Small intestine (tissue), 7 donors: ENCODE data around the gene TENM3. TPM values are rescaled to one million over a fixed set of nuclear protein-coding genes. Genes with fewer than 3 reads are reported as not detected.

Source experiments
- DNase-seq, 2 donors: peaks; one replicate each; pipeline versions ENCODE4 v3.0.0 to v3.0.0-alpha.2; 2013
- FAIRE-seq: peaks from 2 replicates; lab custom pipeline; 2012; peaks lifted over from hg19 to GRCh38; lab: Jason Lieb, UNC
- H3K27ac ChIP-seq, 3 donors: one replicate each; pipeline ENCODE4 v1.5.1; 2013; ENCODE audit warnings: low read length in 2 of 3, mild to moderate bottlenecking in 2 of 3, control low read depth in 1 of 3, inconsistent platforms in 1 of 3, low read depth in 1 of 3, moderate library complexity in 1 of 3
- H3K27me3 ChIP-seq, 3 donors: one replicate each; pipeline ENCODE4 v1.6.1; 2013; ENCODE audit warnings: low read length in 3 of 3, inconsistent platforms in 1 of 3; ENCODE audit not compliant: control insufficient read depth in 3 of 3, insufficient read depth in 3 of 3
- H3K36me3 ChIP-seq, 3 donors: one replicate each; pipeline ENCODE4 v1.6.1; 2013; ENCODE audit warnings: low read length in 3 of 3, inconsistent platforms in 1 of 3, low read depth in 1 of 3, mild to moderate bottlenecking in 1 of 3, moderate library complexity in 1 of 3; ENCODE audit not compliant: control insufficient read depth in 3 of 3, insufficient read depth in 2 of 3
- H3K4me1 ChIP-seq, 3 donors: one replicate each; pipeline ENCODE4 v1.6.1; 2013; ENCODE audit warnings: low read length in 2 of 3, inconsistent platforms in 1 of 3, low read depth in 1 of 3, mild to moderate bottlenecking in 1 of 3, moderate library complexity in 1 of 3; ENCODE audit not compliant: control insufficient read depth in 3 of 3, insufficient read depth in 2 of 3
- H3K4me3 ChIP-seq, 3 donors: one replicate each; pipeline ENCODE4 v1.5.1; 2013; ENCODE audit warnings: low read length in 3 of 3, control low read depth in 1 of 3, inconsistent platforms in 1 of 3, low read depth in 1 of 3, mild to moderate bottlenecking in 1 of 3, moderate library complexity in 1 of 3
- H3K9me3 ChIP-seq, 2 donors: one replicate each; pipeline ENCODE4 v1.6.1; 2013; ENCODE audit warnings: low read depth in 1 of 2, low read length in 1 of 2; ENCODE audit not compliant: control insufficient read depth in 2 of 2, insufficient read depth in 1 of 2
- WGBS, 3 donors: extraction: QIAGEN DNeasy Blood & Tissue Kit; methylation state at CpG; one replicate each; pipeline ENCODE4 v1.1.7; 2013; 5-methylcytosine and 5-hydroxymethylcytosine counted together
- polyA plus RNA-seq, 4 donors: library from polyadenylated mRNA; stranded (reverse) in 3 of 4; unstranded in 1 of 4; fragments of 200-250 nt in 3 of 4; fragments of 120-200 nt in 1 of 4; gene quantifications; one replicate each; pipeline versions ENCODE4 v1.2.1 to v1.2.3, GENCODE V29; 2013
- donor health status: healthy with polysubstance abuse.
- donor health status: control.
- donor health status: control.
- donor health status: Bipolar disorder and iron deficiency.
- donor health status: healthy.

Gene TENM3
- polyA plus RNA-seq, 4 donors = 0.45 to 4.5 (median 1.1) TPM

DNA sequence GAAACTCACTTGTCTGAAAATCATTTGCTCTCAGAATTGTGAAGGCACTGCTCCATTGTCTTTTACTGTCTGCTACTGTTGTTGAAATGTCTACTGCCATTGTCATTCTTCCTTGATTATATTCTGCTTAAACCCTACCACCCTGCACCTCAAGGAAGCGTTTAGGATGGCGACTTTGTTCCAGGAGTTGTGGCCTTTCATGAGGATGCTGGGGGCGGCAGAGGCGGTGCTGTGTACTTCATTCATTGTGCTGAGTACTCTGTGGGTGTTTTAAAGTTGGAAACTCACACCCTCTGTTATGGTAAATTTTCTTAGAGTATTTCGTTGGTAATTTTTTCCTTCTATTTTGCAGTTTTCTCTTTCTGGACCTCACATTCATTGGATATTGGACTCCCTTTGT lies 258.9 kb downstream of the TENM3 start:
- H3K27ac ChIP-seq = no peak overlapping the region
- H3K36me3 ChIP-seq = no peaks in the 10 kb centered on the region
- H3K4me3 ChIP-seq = no peak overlapping the region
- H3K9me3 ChIP-seq = no peaks in the 10 kb centered on the region
- no peaks in the 10 kb centered on the region for H3K4me1 ChIP-seq
- no peak for DNase-seq
- no peaks in the 10 kb centered on the region for H3K27me3 ChIP-seq
- FAIRE-seq = no peak
- 84 to 89% (median 87%) methylated on average over 5 of the region's 5 CpGs for WGBS, 3 donors

DNA sequence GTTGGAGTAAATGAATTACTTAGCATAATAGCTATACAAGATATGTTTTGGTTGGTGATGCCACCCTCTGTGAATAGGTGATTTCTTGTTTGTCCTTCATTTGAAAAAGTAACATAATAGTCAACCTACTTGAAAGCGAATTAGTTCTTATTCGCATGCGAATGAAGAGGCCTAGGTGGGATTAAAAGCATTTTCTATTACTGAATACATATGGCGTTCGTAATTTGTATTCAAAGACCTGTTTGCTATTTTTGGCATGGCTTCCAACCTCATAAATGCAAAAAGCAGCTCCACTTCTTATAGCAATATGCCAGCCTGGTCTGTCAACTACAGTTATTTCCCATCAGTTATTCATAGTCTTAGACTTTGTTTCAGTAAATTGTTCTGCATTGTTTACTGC lies 261.3 kb downstream of the TENM3 start:
- Histone ChIP-seq H3K27ac (no peak overlapping the region), H3K4me1 (no peaks in the 10 kb centered on the region), H3K4me3 (no peak overlapping the region), H3K36me3 (no peaks in the 10 kb centered on the region), H3K27me3 (no peaks in the 10 kb centered on the region), H3K9me3 (no peaks in the 10 kb centered on the region)
- FAIRE-seq (no peak), DNase-seq (no peak)
- 93 to 96% (median 95%) methylated on average over 5 of the region's 5 CpGs for WGBS, 3 donors

DNA sequence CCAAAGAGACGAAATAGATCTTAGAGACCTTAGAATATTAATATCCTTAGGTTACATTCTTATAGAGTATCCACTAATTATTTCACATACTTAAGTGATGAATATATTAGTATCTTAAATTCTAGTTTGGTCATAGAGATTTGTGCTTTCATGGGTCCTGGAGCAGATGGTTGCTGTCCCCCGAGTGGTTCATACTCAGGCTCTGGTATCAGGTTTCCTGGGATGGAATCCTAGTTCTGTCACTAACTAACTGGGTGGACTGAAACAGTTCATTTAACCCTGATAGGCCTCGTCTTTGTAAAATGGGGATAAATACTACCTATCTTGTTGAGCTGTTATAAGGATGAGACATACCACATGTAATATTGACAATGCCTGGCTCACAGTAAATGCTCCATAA lies 264.6 kb downstream of the TENM3 start:
- WGBS, 3 donors = 59 to 86% (median 83%) methylated on average over 3 of the region's 3 CpGs

DNA sequence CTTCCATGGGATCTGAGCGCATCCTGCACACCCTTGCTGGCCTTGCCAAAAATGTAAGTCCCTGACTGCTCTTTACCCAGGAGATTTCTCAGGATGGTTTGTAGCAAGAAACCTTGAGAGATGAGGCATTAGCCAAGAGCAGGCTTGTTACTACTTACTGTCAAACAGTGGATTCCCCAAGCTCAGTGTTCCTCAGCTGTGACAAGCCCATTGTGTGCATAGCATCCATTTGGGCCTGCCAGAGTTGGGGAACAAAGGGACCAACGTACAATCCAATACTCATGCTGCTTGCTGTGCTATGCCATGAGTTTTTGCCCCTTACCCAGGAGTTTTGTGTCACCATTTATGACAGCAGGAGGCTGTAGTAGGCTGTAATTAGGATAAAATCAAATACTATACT lies 267.6 kb downstream of the TENM3 start:
- DNase-seq (no peak), FAIRE-seq (no peak)
- no peaks in the 10 kb centered on the region for H3K27me3 ChIP-seq
- no peak overlapping the region for H3K27ac ChIP-seq
- H3K4me1 ChIP-seq = no peaks in the 10 kb centered on the region
- H3K36me3 ChIP-seq = no peaks in the 10 kb centered on the region
- no peaks in the 10 kb centered on the region for H3K9me3 ChIP-seq
- 81 to 83% (median 82%) methylated on average over 2 of the region's 2 CpGs for WGBS, 3 donors
- H3K4me3 ChIP-seq = no peak overlapping the region

More for the DNA sequence above, 264.6 kb downstream of the TENM3 start:
- Histone ChIP-seq H3K36me3 (no peaks in the 10 kb centered on the region), H3K4me3 (no peak overlapping the region), H3K9me3 (no peaks in the 10 kb centered on the region), H3K27me3 (no peaks in the 10 kb centered on the region), H3K27ac (no peak overlapping the region), H3K4me1 (no peaks in the 10 kb centered on the region)
- no peak for FAIRE-seq
- no peak for DNase-seq

DNA sequence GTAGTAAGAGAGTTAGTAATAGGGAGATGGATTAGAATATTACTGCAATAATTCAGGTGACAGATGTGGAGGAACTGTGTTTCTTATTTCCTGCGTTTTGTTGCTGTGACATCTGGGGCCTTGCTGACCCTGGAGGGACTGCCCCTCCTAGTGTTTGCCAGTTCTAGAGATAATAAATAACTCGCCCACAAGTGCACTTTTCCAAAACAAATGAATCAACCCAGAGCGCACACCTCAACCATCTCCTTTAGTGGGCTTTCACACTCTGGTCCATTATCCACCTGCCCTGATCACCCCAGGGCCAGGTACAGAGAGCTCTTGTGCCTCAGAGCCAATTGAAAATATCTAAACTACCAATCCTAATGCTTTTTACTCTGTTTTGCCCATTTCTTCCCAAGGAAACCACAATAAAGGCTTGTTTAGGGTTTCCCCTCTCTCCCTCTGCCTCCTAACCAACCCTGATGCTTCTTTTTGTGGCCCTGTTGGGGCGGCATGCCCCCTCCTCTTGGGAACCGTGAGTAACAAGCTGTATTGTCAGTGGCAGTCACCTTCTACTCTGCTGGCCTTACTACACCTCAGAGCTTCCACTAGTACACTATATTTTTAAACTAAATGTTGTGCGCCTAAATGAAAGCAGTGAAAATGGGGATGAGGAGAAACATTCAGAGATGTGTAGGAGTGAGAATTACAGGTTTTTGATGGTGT lies 270.5 kb downstream of the TENM3 start:
- DNase-seq (no peak), FAIRE-seq (no peak)
- WGBS, 3 donors = 61 to 68% (median 64%) methylated on average over 6 of the region's 6 CpGs
- Histone ChIP-seq H3K27ac (peak overlapping the region in 1 of 3 donors; percentile 41), H3K4me1 (no peaks in the 10 kb centered on the region), H3K27me3 (no peaks in the 10 kb centered on the region), H3K4me3 (no peak overlapping the region), H3K36me3 (no peaks in the 10 kb centered on the region), H3K9me3 (no peaks in the 10 kb centered on the region)

DNA sequence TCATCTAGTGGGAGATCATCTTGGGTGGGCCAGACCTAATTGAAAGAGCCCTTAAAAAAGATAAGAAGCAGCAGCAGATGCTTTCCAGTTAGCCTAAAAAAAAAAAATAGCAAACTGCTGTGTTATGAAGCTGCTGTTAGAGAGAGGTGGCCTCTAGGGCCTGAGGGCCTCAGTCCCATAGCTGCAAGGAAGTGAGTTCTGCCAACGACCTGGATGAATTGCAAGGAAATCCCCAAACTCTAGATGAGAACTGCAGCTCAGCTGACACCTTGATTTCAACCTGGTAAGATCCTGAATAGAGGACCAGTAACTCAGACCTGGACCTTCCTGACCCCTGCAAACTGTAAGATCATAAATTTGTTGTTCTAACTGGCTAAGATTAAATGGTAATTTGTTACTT lies 275.2 kb downstream of the TENM3 start:
- Histone ChIP-seq H3K27me3 (no peaks in the 10 kb centered on the region), H3K9me3 (no peaks in the 10 kb centered on the region), H3K4me3 (no peak overlapping the region), H3K36me3 (no peaks in the 10 kb centered on the region), H3K27ac (no peak overlapping the region), H3K4me1 (no peaks in the 10 kb centered on the region)
- FAIRE-seq (no peak), DNase-seq (no peak)
- 10 to 22% (median 13%) methylated on average over 1 of the region's 1 CpG for WGBS, 3 donors

DNA sequence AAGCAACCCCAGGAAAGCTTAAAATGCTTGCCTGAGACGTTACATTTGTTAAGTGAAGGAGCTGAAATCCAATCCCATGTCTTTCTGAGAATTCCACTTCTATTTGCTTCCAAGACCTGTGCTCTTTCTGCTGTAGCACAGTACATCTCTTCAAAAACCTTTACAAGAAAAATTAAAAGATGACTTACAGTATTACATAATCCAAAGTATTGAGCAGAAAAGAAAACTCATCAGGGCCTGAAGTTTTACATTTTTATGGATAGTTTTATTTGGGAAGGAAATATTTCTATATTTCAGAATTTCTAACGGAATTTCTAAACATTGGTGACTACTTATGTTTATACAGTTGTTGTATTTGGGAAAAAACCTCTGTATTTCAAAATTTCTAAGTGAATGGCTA lies 276.3 kb downstream of the TENM3 start:
- Histone ChIP-seq H3K9me3 (no peaks in the 10 kb centered on the region), H3K36me3 (no peaks in the 10 kb centered on the region), H3K27me3 (no peaks in the 10 kb centered on the region), H3K4me1 (no peaks in the 10 kb centered on the region), H3K4me3 (no peak overlapping the region), H3K27ac (no peak overlapping the region)
- DNase-seq (no peak), FAIRE-seq (no peak)
- whole genome bisulfite sequencing, 3 donors = 57 to 75% (median 64%) methylated on average over 2 of the region's 2 CpGs

DNA sequence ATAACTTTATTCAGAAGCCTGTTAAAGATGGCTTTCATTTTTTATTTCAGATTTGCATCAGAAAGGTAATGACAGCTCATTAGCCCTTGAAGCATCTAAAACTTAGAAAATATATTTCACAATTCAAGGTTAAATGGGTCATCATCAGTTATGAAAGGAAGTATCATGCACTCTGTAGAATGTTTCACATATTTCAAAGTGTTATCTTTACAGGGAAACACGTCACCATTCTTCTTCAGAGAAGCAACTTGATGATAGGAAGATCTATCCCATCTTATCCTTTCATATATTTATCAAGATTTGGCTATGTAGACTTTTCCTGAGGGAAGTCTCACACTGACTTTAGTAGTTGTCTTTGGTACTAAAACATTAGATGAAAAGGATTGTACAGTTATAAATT lies 277.8 kb downstream of the TENM3 start:
- no peak overlapping the region for H3K4me3 ChIP-seq
- no peak overlapping the region for H3K27ac ChIP-seq
- H3K4me1 ChIP-seq = no peaks in the 10 kb centered on the region
- H3K9me3 ChIP-seq = no peaks in the 10 kb centered on the region
- WGBS, 3 donors = 37 to 58% (median 52%) methylated on average over 1 of the region's 1 CpG
- no peaks in the 10 kb centered on the region for H3K27me3 ChIP-seq
- FAIRE-seq = no peak
- no peaks in the 10 kb centered on the region for H3K36me3 ChIP-seq
- no peak for DNase-seq

DNA sequence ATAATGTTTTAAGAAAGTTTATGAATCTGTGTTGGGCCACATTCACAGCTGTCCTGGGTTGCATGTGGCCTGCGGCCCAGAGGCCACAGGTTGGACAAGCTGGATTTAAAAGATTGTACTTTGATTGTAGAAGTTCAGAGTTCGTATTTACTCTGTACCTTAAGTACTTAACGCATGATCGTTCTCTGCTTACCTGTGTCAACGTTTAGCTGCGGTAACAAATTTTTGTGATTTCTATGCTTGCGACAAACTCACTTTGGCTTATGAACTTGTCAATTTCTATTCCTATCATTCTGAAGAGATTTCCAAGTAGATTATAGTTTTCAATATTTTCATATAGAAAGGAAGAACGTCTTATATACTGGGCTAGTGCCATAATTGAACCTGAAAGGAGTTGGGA lies 285.6 kb downstream of the TENM3 start:
- DNase-seq (no peak), FAIRE-seq (no peak)
- no peaks in the 10 kb centered on the region for H3K27me3 ChIP-seq
- H3K4me1 ChIP-seq = no peaks in the 10 kb centered on the region
- no peak overlapping the region for H3K4me3 ChIP-seq
- H3K36me3 ChIP-seq = no peaks in the 10 kb centered on the region
- peaks cover 0 to 3% of the 10 kb centered on the region in 2 donors for H3K9me3 ChIP-seq
- H3K27ac ChIP-seq = no peak overlapping the region
- WGBS, 3 donors = 75 to 85% (median 75%) methylated on average over 8 of the region's 8 CpGs
